GM18858 (cell line): ENCODE measurements around the gene RUNX3.

Source experiments
- ATAC-seq: cut with Tn5 transposase; IDR thresholded peaks from one replicate; pipeline ENCODE4 v1.9.1; 2021; ENCODE audit not compliant: unreplicated experiment

The RUNX3 gene

DNA sequence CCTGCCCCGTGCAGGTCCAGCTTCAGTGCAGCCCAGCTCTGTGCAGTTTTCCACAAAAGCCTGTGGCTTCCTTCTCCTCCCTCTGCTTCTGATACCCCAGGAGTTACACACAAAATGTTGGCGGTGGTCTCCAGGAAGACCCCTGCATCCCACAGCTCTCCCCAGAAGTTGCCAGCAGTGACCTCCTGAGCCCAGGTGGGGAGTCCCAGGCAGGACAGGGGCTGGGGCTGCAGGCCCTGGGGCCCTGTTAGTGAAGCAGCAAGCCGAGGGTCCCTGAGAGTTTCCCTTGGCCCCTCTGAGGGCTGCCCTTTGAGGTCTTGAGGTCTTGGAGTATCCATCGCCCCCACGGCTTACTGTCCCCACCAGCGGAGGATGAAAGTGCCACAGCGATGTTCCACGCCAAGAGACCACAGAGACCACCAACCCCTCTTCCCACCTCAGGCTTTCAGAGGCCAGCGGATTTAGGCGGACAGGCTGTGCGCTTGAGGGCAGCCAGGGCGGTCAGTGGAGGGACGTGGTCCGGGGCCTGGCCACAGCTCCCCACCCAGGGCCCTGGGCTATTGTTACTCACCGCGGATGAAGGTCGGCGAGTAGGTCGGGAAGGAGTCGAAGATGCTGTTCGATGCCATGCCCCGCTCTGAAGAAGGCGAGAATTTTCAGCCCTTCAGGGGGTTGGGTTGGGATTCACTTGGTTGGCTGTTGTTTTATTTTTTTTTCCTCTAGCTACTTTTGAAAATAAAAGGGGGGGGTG lies 34.0 kb upstream of the RUNX3 start:
- no peak for ATAC-seq

- no peak for ATAC-seq
Measured at GRCh38 chr1:24963099-24963872, 33.2 kb upstream of the RUNX3 start.

DNA sequence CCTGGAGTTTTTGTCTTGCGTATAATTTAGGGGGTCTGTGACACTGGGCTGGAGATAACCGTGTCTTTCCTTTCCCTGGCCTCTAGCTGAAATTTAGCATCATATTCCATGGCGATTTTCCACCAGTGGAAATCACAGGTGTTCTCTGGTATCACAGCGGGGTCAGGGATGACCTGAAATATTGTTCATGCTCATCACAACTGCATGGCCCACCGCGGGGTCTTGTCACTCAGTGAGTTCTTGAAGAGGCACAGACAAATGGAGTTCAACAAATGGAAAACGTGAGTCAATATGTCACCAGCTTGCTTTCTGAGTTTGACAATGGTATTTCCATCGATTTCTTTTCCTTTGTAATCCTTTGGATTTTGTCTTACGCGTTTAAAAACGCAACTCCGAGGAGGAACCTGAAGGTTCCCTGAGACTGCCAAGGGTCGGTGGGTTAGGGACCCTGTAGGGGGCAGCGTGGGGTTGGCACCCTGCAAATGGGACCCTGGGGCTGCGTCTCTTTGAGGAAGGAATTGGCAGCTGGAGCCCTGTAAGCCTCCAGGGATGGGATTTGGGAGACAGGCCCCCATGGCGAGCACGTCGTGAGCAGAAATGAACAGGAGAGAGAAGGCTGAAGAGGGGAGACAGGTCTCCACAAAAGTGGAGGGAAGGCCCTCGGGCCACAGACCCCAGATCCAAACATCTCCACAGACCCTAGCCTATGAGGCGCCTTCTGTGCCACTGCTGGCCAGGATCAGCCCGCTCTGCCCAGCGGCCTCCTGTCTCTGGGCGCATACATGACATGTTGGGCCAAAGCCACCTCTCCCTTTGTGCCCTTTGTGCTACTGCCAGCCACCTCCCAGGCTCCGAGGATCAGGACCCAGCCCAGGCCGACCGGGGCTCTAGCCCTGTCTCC lies 32.1 kb upstream of the RUNX3 start:
- no peak for ATAC-seq

GRCh38 chr1:24961334-24961733 lies 31.3 kb upstream of the RUNX3 start:
- ATAC-seq: no peak

- ATAC-seq: no peak
Measured at GRCh38 chr1:24960071-24960801, 30.2 kb upstream of the RUNX3 start.

DNA sequence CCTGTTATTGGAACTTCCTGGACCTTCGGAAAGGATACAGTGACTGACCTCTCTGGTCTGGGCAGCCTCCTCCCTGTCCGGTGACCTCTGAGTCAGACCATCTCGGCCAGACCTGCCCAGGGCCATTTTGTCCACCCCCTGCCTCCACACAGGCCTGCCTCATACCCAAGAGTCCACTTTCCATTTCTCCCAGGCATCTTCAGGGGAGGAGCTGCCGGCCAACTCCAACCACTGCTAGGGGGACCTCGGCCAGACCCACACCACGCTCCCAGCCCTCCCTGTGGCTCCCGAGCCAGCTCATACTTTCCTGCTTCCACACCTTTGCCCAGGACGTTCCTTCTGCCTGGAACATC lies 29.5 kb upstream of the RUNX3 start:
- no peak for ATAC-seq

DNA sequence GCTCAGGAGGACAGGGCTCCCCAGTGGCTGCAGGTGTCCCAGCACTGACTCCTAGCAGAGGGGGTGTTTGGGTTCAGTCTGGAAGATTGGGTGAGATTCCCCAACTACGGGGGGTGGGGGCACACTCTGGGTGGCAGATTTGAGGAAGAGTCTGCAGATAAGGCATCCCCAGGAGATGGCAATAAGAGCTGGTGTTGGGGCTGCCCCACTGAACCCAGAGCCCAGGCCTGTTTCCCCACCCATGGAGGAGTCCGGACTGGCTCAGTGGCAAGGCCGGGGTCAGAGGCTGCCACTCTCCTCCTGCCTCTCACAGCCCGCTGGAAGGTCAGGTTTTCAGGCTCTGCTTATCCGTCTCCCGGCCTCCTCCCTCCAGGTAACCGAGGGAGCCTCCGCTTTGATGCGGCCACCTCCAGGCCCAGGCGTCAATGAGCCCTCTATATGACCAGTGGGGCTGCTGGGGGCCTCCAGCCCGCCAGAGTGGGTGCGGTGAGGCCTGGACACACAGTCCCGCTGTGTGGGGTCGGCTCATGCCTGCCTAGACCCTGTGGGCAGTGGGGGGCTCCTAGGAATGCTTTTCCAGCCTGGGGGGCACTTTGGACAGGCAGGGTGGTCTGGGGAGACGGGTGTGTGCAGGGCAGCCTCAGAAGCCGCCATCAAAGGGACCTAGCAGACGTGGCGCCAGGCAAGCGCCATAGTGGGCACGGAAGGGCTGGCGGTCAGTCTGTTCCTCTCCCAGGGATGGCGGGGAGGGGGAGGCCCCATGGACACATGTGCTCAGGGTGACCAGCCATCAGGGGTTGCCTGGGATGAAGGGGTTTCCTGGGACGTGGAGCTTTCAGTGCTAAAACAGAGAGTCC lies 28.9 kb upstream of the RUNX3 start:
- no peak for ATAC-seq

DNA sequence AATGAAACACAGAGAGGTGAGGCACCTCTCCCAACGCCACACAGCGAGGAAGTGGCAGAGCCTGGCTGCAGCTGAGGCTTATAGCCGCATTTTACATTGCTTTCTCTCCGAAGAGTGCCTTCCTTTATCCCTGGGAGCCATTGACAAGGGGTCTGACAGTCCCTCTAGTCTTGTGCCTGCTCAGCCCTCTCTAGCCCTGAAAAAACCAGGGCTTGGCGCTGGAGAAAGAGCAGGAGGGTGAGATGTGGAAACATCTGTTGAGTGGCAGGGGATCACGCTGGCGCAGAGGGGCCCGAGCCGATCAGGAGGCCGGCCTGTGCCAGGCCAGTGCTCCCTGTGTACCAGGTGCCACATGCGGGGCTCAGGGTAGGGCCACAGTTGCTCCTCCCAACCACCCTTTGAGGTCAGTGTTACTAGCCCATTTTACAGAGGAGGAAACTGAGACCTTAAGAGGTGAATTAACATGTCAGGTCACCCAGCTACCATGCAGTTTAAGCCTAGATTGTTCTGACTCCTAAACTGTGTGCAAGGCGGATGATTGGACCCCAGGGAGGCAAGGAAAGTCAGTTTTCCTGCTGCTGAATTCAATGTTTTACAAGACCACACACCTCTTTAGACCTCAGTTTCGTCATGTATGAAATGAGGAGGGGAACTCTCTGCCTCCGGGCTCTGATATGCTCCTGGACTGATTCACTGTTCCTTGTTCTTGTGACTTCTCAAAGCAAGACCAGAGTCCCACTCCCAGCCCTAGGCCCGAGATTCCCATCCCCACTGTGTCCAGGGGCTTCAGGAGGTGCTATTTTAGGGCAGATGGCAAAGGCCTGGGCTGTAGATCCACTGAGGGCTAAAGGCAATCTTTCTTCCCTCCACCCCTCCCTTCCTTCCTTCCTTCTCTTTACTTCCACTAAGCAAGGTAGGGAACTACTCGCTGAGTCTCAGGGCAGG lies 28.0 kb upstream of the RUNX3 start:
- ATAC-seq: no peak

GRCh38 chr1:24957016-24957807 lies 27.1 kb upstream of the RUNX3 start:
- ATAC-seq: no peak

DNA sequence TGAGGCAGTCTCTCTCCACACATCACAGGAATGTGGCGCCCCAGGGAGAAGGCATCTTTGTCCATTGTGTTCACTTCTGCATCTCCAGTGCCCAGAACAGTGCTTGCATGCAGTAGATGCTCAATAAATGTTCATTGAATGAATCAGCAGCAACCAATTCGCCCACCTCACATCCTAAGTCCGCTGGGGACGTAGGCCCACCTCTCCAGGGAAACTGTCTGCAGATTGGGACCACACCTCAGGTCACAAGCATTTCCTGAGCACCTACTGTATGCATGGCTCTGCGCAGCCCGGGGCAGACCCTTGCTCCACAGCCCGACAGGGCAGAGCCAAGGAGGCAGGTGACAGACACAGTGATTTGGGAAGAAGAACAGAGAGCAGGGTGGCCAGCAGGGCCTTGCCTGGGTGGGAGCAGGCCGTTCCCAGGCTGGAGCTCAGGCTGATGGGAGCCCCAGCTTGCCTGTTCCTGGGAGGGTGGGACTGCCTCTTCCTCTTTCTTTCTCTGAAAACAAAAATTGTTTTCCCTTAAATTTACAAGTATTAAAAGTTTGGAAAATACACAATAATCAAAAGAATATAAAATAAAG lies 25.8 kb upstream of the RUNX3 start:
- ATAC-seq: no peak

DNA sequence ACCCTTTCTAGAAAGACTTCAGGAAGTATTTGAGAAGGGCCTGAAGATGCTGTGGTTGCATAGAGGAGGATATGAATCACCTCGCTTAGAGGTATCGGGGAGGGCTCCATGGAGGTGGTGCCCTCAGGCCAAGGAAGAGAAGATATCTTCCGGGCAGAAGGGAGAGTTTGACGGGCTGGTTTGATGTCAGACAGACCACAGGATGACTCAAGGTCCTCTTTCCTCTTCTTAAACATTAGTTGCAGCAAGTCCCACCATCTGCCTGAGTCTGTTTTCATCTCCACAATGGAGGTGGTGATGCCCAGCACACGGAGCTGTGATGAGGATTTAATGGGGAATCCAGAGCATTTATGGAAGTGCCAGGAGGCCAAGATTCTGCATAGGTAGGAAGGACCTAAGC lies 25.1 kb upstream of the RUNX3 start:
- ATAC-seq: no peak

DNA sequence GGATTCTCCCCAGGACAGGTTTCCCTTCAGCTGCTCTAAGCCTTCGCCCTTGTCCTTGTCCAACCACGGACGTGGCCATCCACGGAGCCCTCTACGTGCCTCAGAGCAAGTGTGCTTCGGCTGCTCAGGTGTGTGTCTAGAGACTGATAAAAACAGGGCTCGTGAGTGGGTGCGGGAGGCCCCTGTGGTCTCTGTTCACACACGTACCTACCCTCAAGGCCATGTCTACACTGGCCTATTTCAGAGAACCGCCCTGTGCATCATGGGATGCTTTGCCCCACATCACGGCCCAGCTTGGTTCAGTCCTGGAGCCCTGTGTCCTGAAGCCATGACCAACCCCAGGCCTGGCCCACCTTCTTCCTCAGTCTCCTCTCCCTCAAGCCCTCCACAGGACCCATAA lies 24.6 kb upstream of the RUNX3 start:
- no peak for ATAC-seq

DNA sequence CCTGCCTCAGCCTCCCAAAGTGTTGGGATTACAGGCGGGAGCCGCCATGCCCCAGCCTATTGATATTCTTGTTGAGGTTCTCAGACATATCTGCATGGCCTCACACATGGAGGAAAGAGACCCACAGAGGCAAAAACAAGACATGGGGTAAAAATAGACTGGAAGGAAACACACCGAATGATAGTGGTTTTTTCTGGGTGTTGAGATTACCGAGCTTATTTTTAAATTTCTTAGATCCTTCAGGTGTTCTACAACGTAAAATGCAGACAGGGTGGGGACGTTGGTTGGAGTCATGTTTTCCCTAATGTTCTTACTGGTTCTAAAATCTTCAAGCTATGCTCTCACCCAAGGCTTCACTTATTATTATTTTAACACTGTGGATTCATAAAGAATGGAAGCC lies 23.9 kb upstream of the RUNX3 start:
- no peak for ATAC-seq

DNA sequence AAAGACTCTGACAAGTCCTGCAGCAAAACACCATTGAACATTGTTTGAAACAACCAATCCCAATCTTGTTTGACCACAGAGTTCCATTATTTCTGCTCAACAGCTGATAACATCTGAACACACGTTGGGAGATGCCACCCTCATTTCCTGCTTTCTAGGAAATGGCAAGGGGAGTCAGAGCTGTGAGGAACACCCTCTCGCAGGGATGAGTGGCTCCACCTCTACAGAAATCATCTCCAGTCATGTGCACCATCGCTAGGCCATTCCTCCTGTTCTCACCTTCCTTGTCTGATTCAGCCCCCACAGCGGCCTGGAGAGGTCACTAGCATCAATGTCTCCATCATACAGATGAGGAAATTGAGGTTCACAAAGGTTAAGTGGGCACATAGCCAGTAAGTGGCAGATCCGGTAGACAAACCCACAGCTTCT lies 22.4 kb upstream of the RUNX3 start:
- no peak for ATAC-seq

GRCh38 chr1:24951810-24952412 lies 21.8 kb upstream of the RUNX3 start:
- no peak for ATAC-seq

- ATAC-seq: no peak
Measured at GRCh38 chr1:24951337-24951736, 21.3 kb upstream of the RUNX3 start.

DNA sequence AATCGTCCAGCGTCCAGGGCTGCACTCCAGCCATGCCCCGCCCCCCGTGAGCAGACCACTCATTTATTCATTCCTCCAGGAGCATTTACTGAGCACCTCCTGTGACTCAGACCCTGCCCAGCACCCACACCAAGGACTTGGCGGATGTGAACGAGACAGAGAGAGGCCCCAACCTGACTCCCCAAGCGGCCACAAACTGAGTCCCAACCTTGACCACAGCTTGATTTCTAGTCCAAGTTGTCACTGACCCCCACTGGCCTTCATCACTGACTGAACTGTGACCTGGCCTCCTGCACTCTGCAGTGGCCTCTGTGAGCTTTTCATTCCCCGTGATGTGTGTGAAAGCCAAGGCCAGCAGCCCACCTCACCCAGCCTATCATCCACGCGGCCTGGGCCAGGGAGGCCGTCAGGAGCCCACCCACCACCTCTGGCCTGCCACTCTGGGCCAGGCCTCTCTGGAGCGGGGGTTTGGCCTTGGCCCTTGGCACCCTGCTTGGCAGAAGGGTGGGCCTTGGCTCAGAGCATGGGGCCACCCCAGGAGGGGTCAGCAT lies 19.3 kb upstream of the RUNX3 start:
- no peak for ATAC-seq
